ENCODE measurements around the gene SHISAL2B. TPM values are rescaled to one million over a fixed set of nuclear protein-coding genes. Genes with fewer than 3 reads are reported as not detected.

The SHISAL2B gene
- polyA plus RNA-seq, 3 donors: not detected

- Histone ChIP-seq H2AFZ (ENCODE audit: insufficient read depth, low read depth, low read length, poor library complexity, severe bottlenecking) (no peak overlapping the region), H3K36me3 (replicated peaks in 1 of 2; ENCODE audit: control insufficient read depth in 1 of 2, insufficient read depth in 2 of 2, low read length in 2 of 2) (peaks cover 32 to 57% of the 10 kb centered on the region in 2 donors), H3K27ac (ENCODE audit: low read depth in 1 of 2, low read length in 2 of 2) (no peak overlapping the region), H3K27me3 (ENCODE audit: control insufficient read depth in 2 of 2, insufficient read depth in 2 of 2, low read length in 2 of 2) (no peaks in the 10 kb centered on the region), H3K79me2 (ENCODE audit: insufficient read depth, low read length) (no peaks in the 10 kb centered on the region), H3K4me2 (replicated peaks; ENCODE audit: extremely low read depth, low read length, poor library complexity, severe bottlenecking) (no peak overlapping the region), H3K9me3 (replicated peaks in 1 of 2; ENCODE audit: control insufficient read depth in 1 of 2, insufficient read depth in 1 of 2, low read length in 2 of 2) (no peaks in the 10 kb centered on the region), H3K9ac (ENCODE audit: insufficient read depth, low read length, poor library complexity, severe bottlenecking) (no peak overlapping the region), H3K4me3 (replicated peaks in 1 of 3; ENCODE audit: low read depth in 2 of 3, low read length in 3 of 3) (no peak overlapping the region), H4K20me1 (ENCODE audit: insufficient read depth, low read length) (peaks cover 25% of the 10 kb centered on the region), H3K4me1 (ENCODE audit: control insufficient read depth in 1 of 2, insufficient read depth in 2 of 2, low read length in 2 of 2) (no peaks in the 10 kb centered on the region)
- Mint-ChIP-seq H3K27ac (no peak overlapping the region), H3K4me1 (no peaks in the 10 kb centered on the region), H3K4me3 (no peak overlapping the region), H3K9me3 (no peaks in the 10 kb centered on the region), H3K36me3 (peaks cover 36 to 49% of the 10 kb centered on the region in 2 donors), H3K27me3 (ENCODE audit: low read depth in 3 of 3) (no peaks in the 10 kb centered on the region)
- intact Hi-C loops (cut with micrococcal nuclease): no loop called here
- TF ChIP-seq, protein P1, sequence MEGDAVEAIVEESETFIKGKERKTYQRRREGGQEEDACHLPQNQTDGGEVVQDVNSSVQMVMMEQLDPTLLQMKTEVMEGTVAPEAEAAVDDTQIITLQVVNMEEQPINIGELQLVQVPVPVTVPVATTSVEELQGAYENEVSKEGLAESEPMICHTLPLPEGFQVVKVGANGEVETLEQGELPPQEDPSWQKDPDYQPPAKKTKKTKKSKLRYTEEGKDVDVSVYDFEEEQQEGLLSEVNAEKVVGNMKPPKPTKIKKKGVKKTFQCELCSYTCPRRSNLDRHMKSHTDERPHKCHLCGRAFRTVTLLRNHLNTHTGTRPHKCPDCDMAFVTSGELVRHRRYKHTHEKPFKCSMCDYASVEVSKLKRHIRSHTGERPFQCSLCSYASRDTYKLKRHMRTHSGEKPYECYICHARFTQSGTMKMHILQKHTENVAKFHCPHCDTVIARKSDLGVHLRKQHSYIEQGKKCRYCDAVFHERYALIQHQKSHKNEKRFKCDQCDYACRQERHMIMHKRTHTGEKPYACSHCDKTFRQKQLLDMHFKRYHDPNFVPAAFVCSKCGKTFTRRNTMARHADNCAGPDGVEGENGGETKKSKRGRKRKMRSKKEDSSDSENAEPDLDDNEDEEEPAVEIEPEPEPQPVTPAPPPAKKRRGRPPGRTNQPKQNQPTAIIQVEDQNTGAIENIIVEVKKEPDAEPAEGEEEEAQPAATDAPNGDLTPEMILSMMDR (IDR thresholded peaks at IDR 0.05): no peak
- WGBS (ENCODE audit: insufficient coverage): no CpG with 5 or more reads among the region's 1 CpG
- no peak for DNase-seq
These were observed 52.1 kb downstream of the SHISAL2B start for GRCh38 chr5:64742411-64742810.

DNA sequence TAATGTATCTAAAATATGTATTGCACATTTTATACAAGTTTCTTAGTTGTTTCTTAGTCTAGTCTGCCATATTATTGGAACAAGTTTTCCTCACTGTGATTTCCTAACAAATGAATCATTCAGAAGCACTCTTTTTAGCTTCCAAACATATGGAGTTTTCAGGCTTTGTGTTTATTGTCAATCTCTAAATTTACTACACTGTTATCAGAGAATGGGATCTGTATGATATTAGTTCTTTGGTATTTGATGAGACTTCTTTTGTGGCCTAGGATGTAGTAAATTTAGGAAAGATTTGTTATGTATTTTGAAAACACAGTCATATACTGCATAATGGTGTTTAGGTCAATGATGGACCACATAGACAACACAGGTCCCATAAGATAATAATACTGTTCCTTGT is 52.5 kb downstream of the SHISAL2B start:
- DNase-seq: no peak

More for the DNA sequence above, 52.5 kb downstream of the SHISAL2B start:
- no peaks in the 10 kb centered on the region for H3K79me2 ChIP-seq (ENCODE audit: insufficient read depth, low read length)
- Mint-ChIP-seq H3K9me3 (no peaks in the 10 kb centered on the region), H3K36me3 (peaks cover 32 to 49% of the 10 kb centered on the region in 2 donors), H3K4me3 (no peak overlapping the region), H3K27ac (no peak overlapping the region), H3K4me1 (no peaks in the 10 kb centered on the region), H3K27me3 (ENCODE audit: low read depth in 3 of 3) (no peaks in the 10 kb centered on the region)
- H2AFZ ChIP-seq (ENCODE audit: insufficient read depth, low read depth, low read length, poor library complexity, severe bottlenecking): no peak overlapping the region
- no peak overlapping the region for H3K9ac ChIP-seq (ENCODE audit: insufficient read depth, low read length, poor library complexity, severe bottlenecking)
- peaks cover 25% of the 10 kb centered on the region for H4K20me1 ChIP-seq (ENCODE audit: insufficient read depth, low read length)
- H3K4me1 ChIP-seq (ENCODE audit: control insufficient read depth in 1 of 2, insufficient read depth in 2 of 2, low read length in 2 of 2): no peaks in the 10 kb centered on the region
- no peaks in the 10 kb centered on the region for H3K27me3 ChIP-seq (ENCODE audit: control insufficient read depth in 2 of 2, insufficient read depth in 2 of 2, low read length in 2 of 2)
- no peak overlapping the region for H3K4me3 ChIP-seq (replicated peaks in 1 of 3; ENCODE audit: low read depth in 2 of 3, low read length in 3 of 3)
- no peak overlapping the region for H3K27ac ChIP-seq (ENCODE audit: low read depth in 1 of 2, low read length in 2 of 2)
- H3K9me3 ChIP-seq (replicated peaks in 1 of 2; ENCODE audit: control insufficient read depth in 1 of 2, insufficient read depth in 1 of 2, low read length in 2 of 2): no peaks in the 10 kb centered on the region
- intact Hi-C loops (cut with micrococcal nuclease): no loop called here
- no peak overlapping the region for H3K4me2 ChIP-seq (replicated peaks; ENCODE audit: extremely low read depth, low read length, poor library complexity, severe bottlenecking)
- TF ChIP-seq, protein P1 (IDR thresholded peaks at IDR 0.05): no peak
- H3K36me3 ChIP-seq (replicated peaks in 1 of 2; ENCODE audit: control insufficient read depth in 1 of 2, insufficient read depth in 2 of 2, low read length in 2 of 2): peaks cover 29 to 59% of the 10 kb centered on the region in 2 donors
